Measurements from ENCODE around the gene DCAF17. TPM values are rescaled to one million over a fixed set of nuclear protein-coding genes. Genes with fewer than 3 reads are reported as not detected.

The DCAF17 gene, protein sequence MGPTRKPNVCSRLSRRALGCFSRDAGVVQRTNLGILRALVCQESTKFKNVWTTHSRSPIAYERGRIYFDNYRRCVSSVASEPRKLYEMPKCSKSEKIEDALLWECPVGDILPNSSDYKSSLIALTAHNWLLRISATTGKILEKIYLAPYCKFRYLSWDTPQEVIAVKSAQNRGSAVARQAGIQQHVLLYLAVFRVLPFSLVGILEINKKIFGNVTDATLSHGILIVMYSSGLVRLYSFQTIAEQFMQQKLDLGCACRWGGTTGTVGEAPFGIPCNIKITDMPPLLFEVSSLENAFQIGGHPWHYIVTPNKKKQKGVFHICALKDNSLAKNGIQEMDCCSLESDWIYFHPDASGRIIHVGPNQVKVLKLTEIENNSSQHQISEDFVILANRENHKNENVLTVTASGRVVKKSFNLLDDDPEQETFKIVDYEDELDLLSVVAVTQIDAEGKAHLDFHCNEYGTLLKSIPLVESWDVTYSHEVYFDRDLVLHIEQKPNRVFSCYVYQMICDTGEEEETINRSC
- polyA plus RNA-seq (2013): 9.6 and 10.0 TPM in 2 replicates

DNA sequence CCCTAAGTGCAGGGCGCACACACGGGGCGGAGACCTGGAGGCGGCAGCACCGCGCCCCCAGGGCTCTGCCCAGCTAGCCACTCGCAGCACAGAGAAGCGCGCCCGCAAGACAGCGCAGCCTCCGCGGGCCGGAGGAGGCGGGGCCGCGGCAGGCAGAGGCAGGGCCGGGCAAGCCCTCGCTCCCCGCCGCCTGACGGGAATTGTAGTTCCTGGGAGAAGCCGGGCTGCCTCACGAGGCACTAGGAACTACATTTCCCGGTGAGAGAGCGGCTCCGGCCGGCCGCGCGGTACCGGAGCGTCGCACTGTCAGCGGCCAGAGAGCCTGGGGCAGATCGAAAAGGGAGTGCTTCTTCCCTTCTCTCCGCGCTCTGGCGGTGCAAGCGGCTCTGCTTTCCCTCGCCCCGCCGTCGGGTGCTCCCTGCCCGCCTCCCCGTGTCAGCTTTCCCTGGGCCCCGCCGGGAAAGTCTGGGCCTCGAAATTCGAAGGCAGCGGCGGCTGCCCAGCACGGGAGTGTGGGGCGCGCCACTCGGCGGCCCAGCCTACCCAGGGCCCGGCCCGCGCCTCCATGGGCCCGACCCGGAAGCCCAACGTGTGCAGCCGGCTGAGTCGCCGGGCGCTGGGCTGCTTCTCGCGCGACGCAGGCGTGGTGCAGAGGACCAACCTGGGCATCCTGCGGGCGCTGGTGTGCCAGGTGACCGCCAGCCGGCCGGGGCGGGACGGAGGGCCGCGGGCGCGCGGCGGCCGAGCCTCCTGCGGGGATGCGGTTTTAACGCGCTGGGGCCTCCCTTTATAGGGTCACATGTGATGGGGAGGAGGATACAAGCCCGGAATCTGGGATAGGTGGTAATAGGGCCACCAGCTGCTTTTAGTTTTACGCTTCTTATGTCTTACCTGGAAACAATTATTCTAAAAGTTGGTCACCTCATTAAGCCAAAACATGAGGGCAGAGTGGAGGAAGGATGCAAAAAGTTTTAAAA lies at the start of gene DCAF17:
TSS of gene DCAF17 (plus strand) at position 214 of the 977 bp plus-strand sequence. CDS start at position 566, 352 bp downstream.
- Histone ChIP-seq H2BK5ac (ENCODE audit: low read depth, low read length, poor library complexity) (peak within 1 kb of the TSS; percentile 82), H3K14ac (ENCODE audit: low read length) (peak within 1 kb of the TSS; percentile 92), H2BK120ac (ENCODE audit: insufficient read depth, low read length, poor library complexity) (peak within 1 kb of the TSS; percentile 86), H3K9me3 (ENCODE audit: insufficient read depth, low read depth, low read length) (no peaks in the 10 kb centered on the region), H3K27ac (ENCODE audit: low read depth, low read length) (peak within 1 kb of the TSS; percentile 96), H3K36me3 (ENCODE audit: control insufficient read depth in 1 of 2, insufficient read depth in 2 of 2, low read length in 2 of 2) (peaks cover 5% of the 10 kb centered on the region in 2 experiments), H3K4me2 (ENCODE audit: low read length) (peak within 1 kb of the TSS; percentile 80), H4K91ac (ENCODE audit: low read depth, low read length) (peak within 1 kb of the TSS; percentile 90), H3K4ac (ENCODE audit: low read depth, low read length) (peak within 1 kb of the TSS; percentile 94), H4K12ac (ENCODE audit: low read depth, low read length) (peak within 1 kb of the TSS; percentile 95), H2AFZ (ENCODE audit: insufficient read depth, low read length, poor library complexity) (peak within 1 kb of the TSS; percentile 97), H3K27me3 (ENCODE audit: insufficient read depth, low read length) (no peaks in the 10 kb centered on the region), H4K8ac (ENCODE audit: low read depth, low read length) (peak within 1 kb of the TSS; percentile 92), H3K4me1 (ENCODE audit: control insufficient read depth in 1 of 2, insufficient read depth in 2 of 2, low read length in 2 of 2) (peaks cover 4 to 14% of the 10 kb centered on the region in 2 experiments), H3K79me2 (ENCODE audit: control insufficient read depth, insufficient read depth, low read length, poor library complexity) (peaks cover 13% of the 10 kb centered on the region), H3K9ac (ENCODE audit: low read length) (peak within 1 kb of the TSS; percentile 97), H3K23ac (ENCODE audit: low read length) (no peak within 1 kb of the TSS), H2AK5ac (ENCODE audit: low read length) (peak within 1 kb of the TSS; percentile 87), H3K4me3 (ENCODE audit: low read depth, low read length) (peak within 1 kb of the TSS; percentile 76), H3K79me1 (ENCODE audit: low read length) (peaks cover 18% of the 10 kb centered on the region), H3K18ac (ENCODE audit: low read length) (peak within 1 kb of the TSS; percentile 96), H2BK12ac (ENCODE audit: low read length) (peak within 1 kb of the TSS; percentile 42)
- DNase-seq: peak; percentile 93 to 94
- no CpG with 5 or more reads among the region's 92 CpGs for WGBS (ENCODE audit: extremely low coverage, insufficient coverage, insufficient read length)

DNA sequence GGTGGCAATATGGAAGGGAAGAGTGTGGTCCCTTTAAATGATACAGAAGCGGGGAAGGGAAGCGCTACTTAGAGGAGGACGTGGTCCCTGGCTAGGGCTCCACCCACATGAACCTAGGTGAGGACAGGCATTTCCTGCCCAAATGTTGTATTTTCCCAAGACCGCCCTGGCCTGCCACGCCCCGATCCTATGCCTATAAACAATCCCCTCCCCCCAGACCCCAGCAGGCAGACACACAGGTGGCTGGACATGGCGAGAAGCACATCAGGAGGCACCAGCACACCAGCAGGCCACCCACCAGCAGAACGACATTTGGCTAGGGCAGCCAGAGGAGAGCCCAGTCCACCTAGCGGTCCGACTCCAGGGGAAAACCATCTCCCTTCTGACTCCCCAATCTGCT lies 47.4 kb upstream of the DCAF17 start:
- Histone ChIP-seq H4K91ac (ENCODE audit: low read depth, low read length) (no peak overlapping the region), H2BK5ac (ENCODE audit: low read depth, low read length, poor library complexity) (no peak overlapping the region), H2BK12ac (ENCODE audit: low read length) (no peak overlapping the region), H3K79me1 (ENCODE audit: low read length) (no peaks in the 10 kb centered on the region), H3K14ac (ENCODE audit: low read length) (no peak overlapping the region), H4K12ac (ENCODE audit: low read depth, low read length) (no peak overlapping the region), H3K27ac (ENCODE audit: low read depth, low read length) (no peak overlapping the region), H3K79me2 (ENCODE audit: control insufficient read depth, insufficient read depth, low read length, poor library complexity) (no peaks in the 10 kb centered on the region), H3K36me3 (ENCODE audit: control insufficient read depth in 1 of 2, insufficient read depth in 2 of 2, low read length in 2 of 2) (no peaks in the 10 kb centered on the region), H2BK120ac (ENCODE audit: insufficient read depth, low read length, poor library complexity) (no peak overlapping the region), H3K4ac (ENCODE audit: low read depth, low read length) (no peak overlapping the region), H3K4me2 (ENCODE audit: low read length) (no peak overlapping the region), H2AK5ac (ENCODE audit: low read length) (no peak overlapping the region), H3K18ac (ENCODE audit: low read length) (no peak overlapping the region), H4K8ac (ENCODE audit: low read depth, low read length) (no peak overlapping the region), H3K4me1 (ENCODE audit: control insufficient read depth in 1 of 2, insufficient read depth in 2 of 2, low read length in 2 of 2) (no peaks in the 10 kb centered on the region), H3K27me3 (ENCODE audit: insufficient read depth, low read length) (no peaks in the 10 kb centered on the region), H2AFZ (ENCODE audit: insufficient read depth, low read length, poor library complexity) (no peak overlapping the region), H3K23ac (ENCODE audit: low read length) (no peak overlapping the region), H3K4me3 (ENCODE audit: low read depth, low read length) (no peak overlapping the region), H3K9me3 (ENCODE audit: insufficient read depth, low read depth, low read length) (peaks cover 2% of the 10 kb centered on the region), H3K9ac (ENCODE audit: low read length) (no peak overlapping the region)
- DNase-seq: no peak
- no CpG with 5 or more reads among the region's 10 CpGs for WGBS (ENCODE audit: extremely low coverage, insufficient coverage, insufficient read length)

DNA sequence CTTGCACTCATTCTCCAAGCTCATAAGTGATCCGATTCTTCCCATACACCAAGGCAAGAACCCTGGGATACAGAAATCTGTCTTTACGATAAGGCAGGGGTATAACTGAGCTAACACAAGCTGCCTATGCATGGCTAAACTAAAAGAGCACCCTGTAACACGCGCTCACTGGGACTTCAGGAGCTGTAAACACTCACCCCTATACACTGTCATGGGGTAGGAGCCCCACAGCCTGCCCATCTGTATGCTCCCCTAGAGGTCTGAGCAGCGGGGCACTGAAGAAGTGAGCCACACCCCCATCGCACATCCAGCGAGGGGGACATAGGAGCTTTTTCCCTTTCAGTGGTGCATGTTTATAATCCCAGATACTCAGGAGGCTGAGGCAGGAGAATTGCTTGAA lies 47.0 kb upstream of the DCAF17 start:
- Histone ChIP-seq H3K18ac (ENCODE audit: low read length) (no peak overlapping the region), H2BK120ac (ENCODE audit: insufficient read depth, low read length, poor library complexity) (no peak overlapping the region), H3K9me3 (ENCODE audit: insufficient read depth, low read depth, low read length) (peaks cover 2% of the 10 kb centered on the region), H3K4me3 (ENCODE audit: low read depth, low read length) (no peak overlapping the region), H3K27me3 (ENCODE audit: insufficient read depth, low read length) (no peaks in the 10 kb centered on the region), H2AK5ac (ENCODE audit: low read length) (no peak overlapping the region), H3K27ac (ENCODE audit: low read depth, low read length) (no peak overlapping the region), H3K14ac (ENCODE audit: low read length) (no peak overlapping the region), H3K36me3 (ENCODE audit: control insufficient read depth in 1 of 2, insufficient read depth in 2 of 2, low read length in 2 of 2) (no peaks in the 10 kb centered on the region), H3K79me1 (ENCODE audit: low read length) (no peaks in the 10 kb centered on the region), H3K23ac (ENCODE audit: low read length) (no peak overlapping the region), H3K4me2 (ENCODE audit: low read length) (no peak overlapping the region), H2BK12ac (ENCODE audit: low read length) (no peak overlapping the region), H4K91ac (ENCODE audit: low read depth, low read length) (no peak overlapping the region), H3K79me2 (ENCODE audit: control insufficient read depth, insufficient read depth, low read length, poor library complexity) (no peaks in the 10 kb centered on the region), H2BK5ac (ENCODE audit: low read depth, low read length, poor library complexity) (no peak overlapping the region), H4K8ac (ENCODE audit: low read depth, low read length) (no peak overlapping the region), H2AFZ (ENCODE audit: insufficient read depth, low read length, poor library complexity) (no peak overlapping the region), H3K4me1 (ENCODE audit: control insufficient read depth in 1 of 2, insufficient read depth in 2 of 2, low read length in 2 of 2) (no peaks in the 10 kb centered on the region), H3K9ac (ENCODE audit: low read length) (no peak overlapping the region), H4K12ac (ENCODE audit: low read depth, low read length) (no peak overlapping the region), H3K4ac (ENCODE audit: low read depth, low read length) (no peak overlapping the region)
- WGBS (ENCODE audit: extremely low coverage, insufficient coverage, insufficient read length): no CpG with 5 or more reads among the region's 7 CpGs
- no peak for DNase-seq

DNA sequence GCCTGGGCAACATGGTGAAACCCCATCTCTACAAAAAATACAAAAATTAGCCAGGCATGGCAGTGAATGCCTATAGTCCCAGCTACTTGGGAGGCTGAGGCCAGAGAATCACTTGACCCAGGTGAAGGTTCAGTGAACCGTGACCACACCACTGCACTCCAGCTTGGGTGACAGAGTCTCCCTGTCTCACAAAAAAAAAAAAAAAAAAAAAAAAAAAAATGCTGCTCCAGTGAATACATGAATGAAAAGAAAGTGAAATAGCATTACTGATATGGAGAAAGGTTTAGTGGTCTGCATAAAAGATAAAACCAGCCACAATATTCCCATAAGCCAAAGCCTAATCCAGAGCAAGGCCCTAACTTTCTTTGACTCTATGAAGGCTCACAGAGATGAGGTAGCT lies 44.7 kb upstream of the DCAF17 start:
- no peak overlapping the region for H4K8ac ChIP-seq (ENCODE audit: low read depth, low read length)
- no peaks in the 10 kb centered on the region for H3K27me3 ChIP-seq (ENCODE audit: insufficient read depth, low read length)
- DNase-seq: no peak
- no peak overlapping the region for H2AFZ ChIP-seq (ENCODE audit: insufficient read depth, low read length, poor library complexity)
- H2BK12ac ChIP-seq (ENCODE audit: low read length): no peak overlapping the region
- no peak overlapping the region for H4K91ac ChIP-seq (ENCODE audit: low read depth, low read length)
- H3K79me2 ChIP-seq (ENCODE audit: control insufficient read depth, insufficient read depth, low read length, poor library complexity): no peaks in the 10 kb centered on the region
- no peaks in the 10 kb centered on the region for H3K36me3 ChIP-seq (ENCODE audit: control insufficient read depth in 1 of 2, insufficient read depth in 2 of 2, low read length in 2 of 2)
- no peak overlapping the region for H3K4ac ChIP-seq (ENCODE audit: low read depth, low read length)
- no peaks in the 10 kb centered on the region for H3K4me1 ChIP-seq (ENCODE audit: control insufficient read depth in 1 of 2, insufficient read depth in 2 of 2, low read length in 2 of 2)
- H2BK120ac ChIP-seq (ENCODE audit: insufficient read depth, low read length, poor library complexity): no peak overlapping the region
- H3K23ac ChIP-seq (ENCODE audit: low read length): no peak overlapping the region
- WGBS (ENCODE audit: extremely low coverage, insufficient coverage, insufficient read length): no CpG with 5 or more reads among the region's 1 CpG
- no peak overlapping the region for H3K4me2 ChIP-seq (ENCODE audit: low read length)
- no peak overlapping the region for H3K4me3 ChIP-seq (ENCODE audit: low read depth, low read length)
- H4K12ac ChIP-seq (ENCODE audit: low read depth, low read length): no peak overlapping the region
- H3K27ac ChIP-seq (ENCODE audit: low read depth, low read length): no peak overlapping the region
- H3K18ac ChIP-seq (ENCODE audit: low read length): no peak overlapping the region
- no peak overlapping the region for H3K14ac ChIP-seq (ENCODE audit: low read length)
- peaks cover 2% of the 10 kb centered on the region for H3K9me3 ChIP-seq (ENCODE audit: insufficient read depth, low read depth, low read length)
- H3K79me1 ChIP-seq (ENCODE audit: low read length): no peaks in the 10 kb centered on the region
- H3K9ac ChIP-seq (ENCODE audit: low read length): no peak overlapping the region
- H2BK5ac ChIP-seq (ENCODE audit: low read depth, low read length, poor library complexity): no peak overlapping the region
- no peak overlapping the region for H2AK5ac ChIP-seq (ENCODE audit: low read length)

Data from trophoblast cell (in vitro differentiated cells and primary cell).